Measurements from ENCODE around the gene BCS1L. TPM values are rescaled to one million over a fixed set of nuclear protein-coding genes. Genes with fewer than 3 reads are reported as not detected.
A peak's percentile ranks its signal among the peaks of the same experiment; 100 is the strongest.

The BCS1L gene
- total RNA-seq, 1 experiment from 2014 or later = 39.1 TPM

GRCh38 chr2:218671097-218671653, 11.7 kb downstream of the BCS1L start:
- no peak overlapping the region for H3K18ac ChIP-seq (ENCODE audit: insufficient read length, low read depth, low read length)
- H2BK120ac ChIP-seq (ENCODE audit: low read depth, low read length, poor library complexity, severe bottlenecking) = no peak overlapping the region
- no peaks in the 10 kb centered on the region for H4K20me1 ChIP-seq (ENCODE audit: control insufficient read depth, insufficient read depth, insufficient read length)
- H3K79me1 ChIP-seq (ENCODE audit: insufficient read depth, low read depth, low read length, poor library complexity, severe bottlenecking) = no peaks in the 10 kb centered on the region
- H3K4me1 ChIP-seq (ENCODE audit: insufficient read depth, low read length) = no peaks in the 10 kb centered on the region
- H2BK5ac ChIP-seq (ENCODE audit: insufficient read length, low read length) = no peak overlapping the region
- no peaks in the 10 kb centered on the region for H3K79me2 ChIP-seq (ENCODE audit: insufficient read depth, low read length)
- H2AFZ ChIP-seq (ENCODE audit: low read length) = no peak overlapping the region
- H3K27ac ChIP-seq (ENCODE audit: insufficient read length, low read depth, low read length) = no peak overlapping the region
- no peaks in the 10 kb centered on the region for H3K27me3 ChIP-seq (ENCODE audit: insufficient read depth, low read length)
- no peaks in the 10 kb centered on the region; the same call in 1 of the 2 replicates for H3K27me3 Mint-ChIP-seq (ENCODE audit: low read depth)
- no peak overlapping the region for H3K14ac ChIP-seq (ENCODE audit: insufficient read depth, low read length)
- DNase-seq = no peak
- H2BK12ac ChIP-seq (ENCODE audit: insufficient read length, low read depth, low read length) = no peak overlapping the region
- no peak overlapping the region for H4K8ac ChIP-seq (replicated peaks; ENCODE audit: insufficient read length, low read depth, low read length)
- peaks cover 9 to 29% (median 23%) of the 10 kb centered on the region in 3 experiments; a peak in 6 of 7 replicates for H3K36me3 Mint-ChIP-seq (ENCODE audit: insufficient read depth in 1 of 3, low read depth in 3 of 3)
- H3K23ac ChIP-seq (ENCODE audit: insufficient read length, low read depth, low read length) = no peak overlapping the region
- no peak overlapping the region for H3T11ph ChIP-seq (ENCODE audit: low read length)
- no peaks in the 10 kb centered on the region for H3K9me3 ChIP-seq (ENCODE audit: control insufficient read depth, low read depth, low read length)
- no peak overlapping the region for H3K4ac ChIP-seq (ENCODE audit: low read depth, low read length)
- H3K27ac Mint-ChIP-seq = peak overlapping the region; percentile 84 to 100 (median 99)
- H3K4me2 ChIP-seq (ENCODE audit: insufficient read depth, insufficient read length, low read length) = peak overlapping the region; percentile 86
- H3K9me3 Mint-ChIP-seq = no peaks in the 10 kb centered on the region; a peak in 1 of 5 replicates
- H3K4me3 Mint-ChIP-seq = peak overlapping the region; percentile 99 to 100
- no CpG with 5 or more reads among the region's 12 CpGs for WGBS (ENCODE audit: extremely low coverage, insufficient read length, low lambda C conversion rate)
- peaks cover 14% of the 10 kb centered on the region for H3K23me2 ChIP-seq (ENCODE audit: insufficient read length, low read depth, low read length, poor library complexity, severe bottlenecking)
- TF ChIP-seq, protein P1, sequence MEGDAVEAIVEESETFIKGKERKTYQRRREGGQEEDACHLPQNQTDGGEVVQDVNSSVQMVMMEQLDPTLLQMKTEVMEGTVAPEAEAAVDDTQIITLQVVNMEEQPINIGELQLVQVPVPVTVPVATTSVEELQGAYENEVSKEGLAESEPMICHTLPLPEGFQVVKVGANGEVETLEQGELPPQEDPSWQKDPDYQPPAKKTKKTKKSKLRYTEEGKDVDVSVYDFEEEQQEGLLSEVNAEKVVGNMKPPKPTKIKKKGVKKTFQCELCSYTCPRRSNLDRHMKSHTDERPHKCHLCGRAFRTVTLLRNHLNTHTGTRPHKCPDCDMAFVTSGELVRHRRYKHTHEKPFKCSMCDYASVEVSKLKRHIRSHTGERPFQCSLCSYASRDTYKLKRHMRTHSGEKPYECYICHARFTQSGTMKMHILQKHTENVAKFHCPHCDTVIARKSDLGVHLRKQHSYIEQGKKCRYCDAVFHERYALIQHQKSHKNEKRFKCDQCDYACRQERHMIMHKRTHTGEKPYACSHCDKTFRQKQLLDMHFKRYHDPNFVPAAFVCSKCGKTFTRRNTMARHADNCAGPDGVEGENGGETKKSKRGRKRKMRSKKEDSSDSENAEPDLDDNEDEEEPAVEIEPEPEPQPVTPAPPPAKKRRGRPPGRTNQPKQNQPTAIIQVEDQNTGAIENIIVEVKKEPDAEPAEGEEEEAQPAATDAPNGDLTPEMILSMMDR (conservative IDR thresholded peaks at IDR 0.05) = no peak
- H4K91ac ChIP-seq (ENCODE audit: insufficient read length, low read depth, low read length) = no peak overlapping the region
- no peak overlapping the region for H3K56ac ChIP-seq (ENCODE audit: insufficient read length, low read depth, low read length)
- H3K9ac ChIP-seq (ENCODE audit: extremely low read depth, insufficient read length, low read length) = peak overlapping the region; percentile 52
- H3K4me1 Mint-ChIP-seq = peaks cover 12 to 14% of the 10 kb centered on the region in 2 experiments
- H2BK20ac ChIP-seq (ENCODE audit: low read depth, low read length, poor library complexity, severe bottlenecking) = no peak overlapping the region
- H2AK5ac ChIP-seq (ENCODE audit: insufficient read length, low read length) = no peak overlapping the region
- no peak overlapping the region for H2BK15ac ChIP-seq (ENCODE audit: low read depth, low read length)
- no peak overlapping the region for H4K5ac ChIP-seq (ENCODE audit: insufficient read length, low read depth, low read length)
